OCI-LY1 (cell line): ENCODE results near the gene C12orf43.

Experiments used
- EZH2 ChIP-seq: fragments of 200-600 bp; sonication (generic), shearing (Covaris generic); IDR thresholded peaks from 2 replicates; pipeline ENCODE4 v1.8.0; 2017; ENCODE audit warnings: borderline replicate concordance, mixed run types, mild to moderate bottlenecking, antibody characterized with exemption, low read length, moderate library complexity, mixed read lengths
- TF ChIP-seq, protein P1 (sequence below): fragments of 200-600 bp; sonication (generic), shearing (Covaris generic); IDR thresholded peaks from 2 replicates; pipeline ENCODE4 v1.5.1; 2017; ENCODE audit warnings: mild to moderate bottlenecking, antibody characterized with exemption, low read length, moderate library complexity, mixed read lengths

- TF ChIP-seq, protein P1, sequence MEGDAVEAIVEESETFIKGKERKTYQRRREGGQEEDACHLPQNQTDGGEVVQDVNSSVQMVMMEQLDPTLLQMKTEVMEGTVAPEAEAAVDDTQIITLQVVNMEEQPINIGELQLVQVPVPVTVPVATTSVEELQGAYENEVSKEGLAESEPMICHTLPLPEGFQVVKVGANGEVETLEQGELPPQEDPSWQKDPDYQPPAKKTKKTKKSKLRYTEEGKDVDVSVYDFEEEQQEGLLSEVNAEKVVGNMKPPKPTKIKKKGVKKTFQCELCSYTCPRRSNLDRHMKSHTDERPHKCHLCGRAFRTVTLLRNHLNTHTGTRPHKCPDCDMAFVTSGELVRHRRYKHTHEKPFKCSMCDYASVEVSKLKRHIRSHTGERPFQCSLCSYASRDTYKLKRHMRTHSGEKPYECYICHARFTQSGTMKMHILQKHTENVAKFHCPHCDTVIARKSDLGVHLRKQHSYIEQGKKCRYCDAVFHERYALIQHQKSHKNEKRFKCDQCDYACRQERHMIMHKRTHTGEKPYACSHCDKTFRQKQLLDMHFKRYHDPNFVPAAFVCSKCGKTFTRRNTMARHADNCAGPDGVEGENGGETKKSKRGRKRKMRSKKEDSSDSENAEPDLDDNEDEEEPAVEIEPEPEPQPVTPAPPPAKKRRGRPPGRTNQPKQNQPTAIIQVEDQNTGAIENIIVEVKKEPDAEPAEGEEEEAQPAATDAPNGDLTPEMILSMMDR = no peak
- TF ChIP-seq EZH2 = no peak
Observed at GRCh38 chr12:120993496-120993895, 22.8 kb downstream of the C12orf43 start.
